ENCODE results near the gene ZNF346.

The ZNF346 gene

DNA sequence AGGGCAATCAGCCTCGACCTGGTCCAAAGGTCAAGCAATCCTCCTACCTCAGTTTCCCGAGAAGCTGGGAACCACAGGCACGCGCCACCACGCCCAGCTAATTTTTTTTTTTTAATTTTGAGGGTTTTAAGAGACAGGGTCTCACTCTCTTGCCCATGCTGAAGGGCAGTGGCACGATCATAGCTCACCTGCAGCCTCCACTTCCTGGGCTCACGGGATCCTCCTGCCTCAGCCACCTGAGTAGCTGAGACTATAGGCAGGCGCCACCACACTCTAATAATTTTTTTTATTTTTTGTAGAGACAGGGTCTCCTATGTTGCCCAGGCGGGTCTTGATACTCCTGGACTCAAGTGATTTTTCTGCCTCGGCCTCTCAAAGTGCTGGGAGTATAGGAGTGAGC lies 17.5 kb upstream of the ZNF346 start:
- peak overlapping the region; percentile 82; the same call in 1 of the 2 replicates for H3K27ac ChIP-seq
- TF ChIP-seq CTCF (IDR thresholded peaks at IDR 0.05), result no peak
- no peak for TF ChIP-seq ZFX (IDR thresholded peaks at IDR 0.05; ENCODE audit: borderline replicate concordance)

- peak overlapping the region; percentile 82 for H3K27ac ChIP-seq
- TF ChIP-seq ZFX (IDR thresholded peaks at IDR 0.05; ENCODE audit: borderline replicate concordance), result no peak
- TF ChIP-seq CTCF (IDR thresholded peaks at IDR 0.05), result peak; percentile 79
Measured at GRCh38 chr5:177005619-177006264, 16.8 kb upstream of the ZNF346 start.

GRCh38 chr5:177006265-177006972 lies 16.1 kb upstream of the ZNF346 start, which contains the start of gene UIMC1:
TSS of gene UIMC1 (minus strand) at chr5:177006779. CDS start at chr5:176982615, 24,164 bp downstream.
- H3K27ac ChIP-seq, result peak within 1 kb of the TSS; percentile 82
- 0 out of 2 replicates have a peak, but pooled peaks have one; percentile 28 for TF ChIP-seq ZFX (IDR thresholded peaks at IDR 0.05; ENCODE audit: borderline replicate concordance)
- no peak for TF ChIP-seq CTCF (IDR thresholded peaks at IDR 0.05)

DNA sequence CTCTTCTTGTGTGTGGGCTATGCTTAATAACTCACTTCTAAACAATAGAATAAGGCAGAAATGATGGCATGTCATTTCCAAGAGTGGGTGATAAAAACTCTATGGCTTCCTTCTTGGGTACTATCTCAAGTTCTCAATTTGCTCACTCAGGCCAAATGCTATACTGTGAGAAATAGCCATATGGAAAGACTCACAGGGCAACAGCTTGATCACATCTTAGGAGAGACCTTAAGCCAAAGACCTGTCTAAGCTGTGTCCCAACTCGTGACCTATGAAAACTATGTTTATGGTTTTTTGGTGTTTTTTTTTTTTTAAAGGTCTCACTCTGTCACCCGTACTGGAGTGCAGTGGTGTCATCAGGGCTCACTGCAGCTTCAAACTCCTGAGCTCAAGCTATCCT lies 13.8 kb upstream of the ZNF346 start:
- TF ChIP-seq CTCF (IDR thresholded peaks at IDR 0.05) (no peak), ZFX (IDR thresholded peaks at IDR 0.05; ENCODE audit: borderline replicate concordance) (no peak)
- H3K27ac ChIP-seq, result no peak overlapping the region

DNA sequence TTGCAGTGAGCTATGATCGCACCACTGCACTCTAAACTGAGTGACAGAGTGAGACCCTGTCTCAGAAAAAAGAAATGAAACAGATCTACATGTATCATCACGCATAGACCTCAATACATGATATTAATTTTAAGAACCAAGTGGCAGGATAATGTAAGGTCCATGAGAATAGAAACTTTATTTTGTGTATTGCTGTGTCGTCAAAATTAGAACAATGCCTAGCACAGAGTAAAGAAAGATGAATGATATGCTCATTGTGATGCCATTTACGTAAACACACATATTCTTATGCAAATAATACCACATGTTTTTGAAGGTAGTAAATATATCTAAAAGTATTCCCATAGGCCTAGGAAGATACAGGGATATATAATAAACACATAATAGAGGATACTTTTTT lies 12.3 kb upstream of the ZNF346 start:
- no peak for TF ChIP-seq ZFX (IDR thresholded peaks at IDR 0.05; ENCODE audit: borderline replicate concordance)
- TF ChIP-seq CTCF (IDR thresholded peaks at IDR 0.05), result no peak
- no peak overlapping the region for H3K27ac ChIP-seq

DNA sequence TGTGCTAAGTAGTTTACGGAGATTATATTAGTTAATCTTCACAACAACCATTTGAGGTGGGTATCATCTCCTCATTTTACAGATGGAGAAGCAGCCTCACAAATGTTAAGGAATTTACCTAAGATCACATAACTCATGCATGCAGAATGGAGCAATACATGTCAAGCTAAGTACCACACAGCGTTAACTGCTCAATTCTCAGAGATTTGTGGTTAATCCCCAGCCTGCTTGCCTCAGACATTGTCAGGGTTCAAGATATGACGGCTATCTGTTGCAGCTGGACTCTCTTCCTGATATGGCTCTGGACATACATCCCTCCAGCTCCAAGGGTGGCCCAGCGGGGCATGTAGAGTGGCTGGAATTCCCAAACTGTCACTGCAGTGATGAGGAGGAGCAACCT lies 7.3 kb upstream of the ZNF346 start:
- H3K27ac ChIP-seq, result no peak overlapping the region
- TF ChIP-seq ZFX (IDR thresholded peaks at IDR 0.05; ENCODE audit: borderline replicate concordance) (no peak), CTCF (IDR thresholded peaks at IDR 0.05) (no peak)

- TF ChIP-seq CTCF (IDR thresholded peaks at IDR 0.05) (no peak), ZFX (IDR thresholded peaks at IDR 0.05; ENCODE audit: borderline replicate concordance) (no peak)
- no peak overlapping the region for H3K27ac ChIP-seq
Measured at GRCh38 chr5:177018341-177018740, 4.2 kb upstream of the ZNF346 start.
